CMK (cell line): ENCODE data around the gene ABHD12.
A peak's percentile ranks its signal among the peaks of the same experiment; 100 is the strongest.

Experiments used
- DNase-seq: peaks from one replicate; pipeline ENCODE4 v3.0.0-alpha.2; 2010; ENCODE audit warnings: low read depth

The ABHD12 gene

GRCh38 chr20:25380945-25381614 lies 9.6 kb downstream of the ABHD12 start:
- DNase-seq: no peak

DNA sequence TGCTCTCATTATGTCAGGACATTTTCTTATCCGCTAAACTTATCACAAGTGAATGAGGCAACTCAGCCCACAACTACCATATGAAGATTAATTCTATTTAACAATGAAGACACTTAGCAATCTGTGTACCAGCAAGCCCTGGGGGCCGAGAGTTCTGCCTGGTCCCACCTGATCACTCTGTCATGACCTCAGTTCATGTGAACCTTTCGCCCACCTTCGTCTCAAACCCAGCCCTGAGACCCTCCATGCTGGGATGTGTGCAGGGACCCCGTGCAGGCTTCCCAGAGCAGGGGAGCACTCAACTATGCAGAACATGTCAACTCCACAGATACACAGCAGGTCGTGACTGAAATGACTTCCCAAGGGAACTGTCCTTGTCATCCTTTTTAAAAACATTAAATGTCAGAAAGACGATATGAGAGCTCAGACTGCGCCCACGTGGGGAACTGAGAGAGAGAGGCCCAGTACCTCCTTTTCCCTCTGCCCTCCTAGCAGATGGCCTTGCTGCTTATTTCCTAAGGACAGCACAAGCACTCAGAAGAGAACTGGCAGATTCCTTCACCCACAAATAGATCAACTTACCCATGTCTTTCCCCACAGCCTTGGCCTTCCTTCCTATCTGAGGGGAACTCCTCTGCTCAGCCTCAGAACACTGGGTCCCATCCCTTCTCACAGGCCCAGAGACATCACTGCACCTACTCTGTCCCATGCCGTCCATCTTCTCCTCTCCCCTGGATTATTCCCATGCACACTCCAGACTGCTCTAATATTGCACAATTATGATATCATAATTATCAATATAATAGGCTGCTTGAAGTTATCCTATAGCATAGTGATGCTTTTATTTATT lies 11.5 kb downstream of the ABHD12 start:
- no peak for DNase-seq

GRCh38 chr20:25378189-25378883 lies 12.3 kb downstream of the ABHD12 start:
- no peak for DNase-seq

GRCh38 chr20:25376886-25377285 lies 13.7 kb downstream of the ABHD12 start:
- no peak for DNase-seq

GRCh38 chr20:25376236-25376635 lies 14.4 kb downstream of the ABHD12 start:
- no peak for DNase-seq

DNA sequence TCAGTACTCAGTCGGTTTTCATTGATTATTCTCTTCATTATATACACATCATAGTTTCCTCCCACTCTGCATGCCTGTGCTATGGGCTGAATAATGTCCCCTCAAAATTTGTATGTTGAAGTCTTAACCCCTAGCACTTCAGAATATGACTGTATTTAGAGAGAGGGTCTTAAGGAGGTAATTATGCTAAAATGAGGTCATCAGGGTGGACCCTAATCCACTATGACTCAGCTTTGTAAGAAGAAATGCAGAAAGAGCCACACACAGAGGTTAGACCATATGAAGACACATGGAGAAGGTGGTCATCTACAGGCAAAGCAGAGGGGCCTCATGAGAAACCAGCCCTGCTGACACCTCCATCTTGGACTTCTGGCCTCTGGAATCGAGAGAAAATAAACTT lies 15.8 kb downstream of the ABHD12 start:
- DNase-seq: no peak

GRCh38 chr20:25372584-25373336 lies 17.9 kb downstream of the ABHD12 start:
- DNase-seq: no peak

GRCh38 chr20:25369971-25370370 lies 20.7 kb downstream of the ABHD12 start:
- no peak for DNase-seq

GRCh38 chr20:25369529-25369928 lies 21.1 kb downstream of the ABHD12 start:
- DNase-seq: no peak

DNA sequence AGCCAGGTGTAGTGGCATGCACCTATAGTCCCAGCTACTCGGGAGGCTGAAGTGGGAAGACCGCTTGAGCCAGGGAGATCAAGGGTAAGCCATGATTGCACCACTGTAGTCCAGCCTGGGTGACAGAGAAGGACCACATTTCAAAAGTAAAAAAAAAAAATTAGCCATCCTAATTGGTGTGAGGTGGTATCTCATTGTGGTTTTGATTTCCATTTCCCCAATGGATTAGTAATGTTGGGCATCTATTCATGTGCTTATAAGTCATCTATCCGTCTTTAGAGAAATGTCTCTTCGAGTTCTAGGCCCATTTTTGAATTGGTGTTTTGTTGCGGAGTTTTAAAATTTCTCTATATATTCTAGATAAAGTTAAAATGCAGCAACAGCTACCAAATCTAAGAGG lies 21.7 kb downstream of the ABHD12 start:
- DNase-seq: no peak

DNA sequence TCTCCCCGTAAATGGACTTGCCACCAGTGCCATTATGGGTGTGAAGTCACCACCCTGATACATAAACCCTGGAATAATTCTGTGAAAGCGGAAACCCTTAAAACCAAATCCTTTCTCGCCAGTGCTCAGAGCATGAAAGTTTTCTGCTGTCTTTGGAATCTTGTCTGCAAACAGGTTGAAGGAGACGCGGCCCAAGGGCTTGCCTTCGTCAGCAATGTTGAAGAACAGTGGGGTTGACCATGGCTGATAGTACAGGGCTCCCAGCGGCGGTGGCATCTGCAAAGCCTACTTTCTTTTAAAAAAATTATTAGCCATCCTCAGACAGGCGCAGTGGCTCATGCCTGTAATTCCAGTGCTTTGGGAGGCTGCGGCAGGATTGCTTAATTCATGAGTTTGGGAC lies 22.1 kb downstream of the ABHD12 start:
- no peak for DNase-seq

GRCh38 chr20:25364879-25365699 lies 25.5 kb downstream of the ABHD12 start:
- DNase-seq: no peak

DNA sequence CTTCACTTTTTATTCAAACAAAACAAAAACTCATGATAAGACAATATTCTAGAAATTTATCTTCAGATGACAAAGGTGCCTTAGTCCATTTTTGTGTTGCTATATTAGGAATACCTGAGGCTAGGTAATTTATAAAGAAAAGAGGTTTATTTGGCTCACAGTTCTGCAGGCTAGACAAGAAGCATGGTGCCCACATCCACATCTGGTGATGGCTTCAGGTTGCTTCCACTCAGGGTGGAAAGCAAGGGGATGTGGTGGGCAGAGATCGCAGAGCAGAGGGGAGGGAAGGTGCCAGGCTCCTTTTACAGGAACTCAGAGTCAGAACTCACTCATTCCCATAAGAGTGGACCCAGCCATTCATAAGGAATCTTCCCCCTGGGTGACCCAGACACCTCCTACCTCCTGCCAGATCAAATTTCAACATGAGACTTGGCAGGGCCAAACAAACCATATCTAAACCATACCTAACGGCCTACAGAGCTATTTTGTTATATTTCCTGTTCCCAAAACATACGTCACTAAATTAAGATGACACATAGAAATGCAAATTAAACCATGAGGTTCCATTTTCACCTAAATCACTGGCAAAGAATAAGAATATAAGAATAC lies 26.4 kb downstream of the ABHD12 start:
- no peak for DNase-seq

DNA sequence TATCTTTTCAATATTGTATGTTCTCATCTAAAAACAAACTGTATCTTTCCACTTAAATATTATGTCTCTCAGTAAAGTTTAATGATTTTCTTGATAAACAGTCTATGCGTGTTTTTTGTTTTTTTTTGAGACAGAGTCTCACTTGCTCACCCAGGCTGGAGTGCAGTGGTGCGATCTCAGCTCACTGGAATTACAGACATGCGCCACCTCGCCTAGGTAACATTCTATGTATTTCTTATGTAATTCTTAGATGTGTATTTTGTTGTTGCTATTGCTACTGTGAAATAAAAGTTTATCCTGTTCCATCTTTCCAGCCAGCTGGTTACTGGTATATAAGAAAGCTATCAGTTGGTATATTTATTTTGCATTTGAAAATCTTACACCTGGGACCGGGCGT lies 29.4 kb downstream of the ABHD12 start:
- DNase-seq: no peak

DNA sequence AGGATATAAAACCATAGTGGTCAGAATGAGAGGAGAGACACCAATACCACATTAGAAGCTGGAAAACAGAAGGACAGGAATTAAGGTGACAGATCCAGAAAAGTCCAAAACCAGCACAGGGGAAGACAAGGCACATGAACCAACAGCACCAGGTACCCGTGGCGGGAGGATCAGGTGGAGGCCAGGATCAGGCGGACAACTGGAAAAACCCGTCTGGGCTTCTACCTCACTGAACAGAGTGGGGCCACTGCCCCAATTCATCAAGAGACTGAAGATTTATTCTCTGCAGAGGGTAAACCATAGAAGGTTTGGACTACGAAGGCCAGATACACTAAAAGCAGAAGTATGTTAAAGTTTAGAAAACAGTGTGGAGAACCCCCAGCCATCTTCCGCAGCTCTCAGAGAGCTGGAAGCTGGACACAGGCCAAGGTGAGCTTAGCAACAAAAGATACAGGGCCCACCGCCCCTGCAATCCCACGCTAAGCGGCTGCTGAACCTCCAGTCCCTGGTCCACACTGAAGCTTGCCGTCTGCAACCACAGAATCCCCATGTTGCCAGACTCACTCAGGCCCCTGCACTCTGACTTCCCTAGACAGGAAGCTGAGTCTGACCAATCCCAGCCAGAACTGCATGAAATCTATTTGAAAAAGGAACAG lies 29.9 kb downstream of the ABHD12 start:
- DNase-seq: peak; percentile 31

GRCh38 chr20:25356271-25356933 lies 34.2 kb downstream of the ABHD12 start:
- no peak for DNase-seq

DNA sequence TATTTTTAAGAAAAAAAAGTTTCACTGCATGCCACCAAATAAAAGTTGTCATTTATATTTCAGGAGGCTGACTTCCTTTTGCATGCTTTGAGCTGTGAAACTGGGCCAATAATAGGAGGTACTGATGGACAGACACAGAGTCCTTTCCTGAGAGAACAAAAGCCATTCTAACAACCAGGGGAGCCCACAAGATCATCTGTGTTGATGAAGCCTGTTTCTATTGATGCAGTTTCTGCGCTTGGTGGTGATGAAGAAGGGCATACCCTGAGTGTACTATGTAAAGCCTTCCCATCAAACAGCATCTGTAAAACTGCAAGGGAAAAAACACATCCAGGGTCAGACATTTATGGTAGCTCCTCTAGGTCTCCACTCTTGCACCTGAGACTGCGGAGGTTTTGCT lies 34.8 kb downstream of the ABHD12 start:
- no peak for DNase-seq

DNA sequence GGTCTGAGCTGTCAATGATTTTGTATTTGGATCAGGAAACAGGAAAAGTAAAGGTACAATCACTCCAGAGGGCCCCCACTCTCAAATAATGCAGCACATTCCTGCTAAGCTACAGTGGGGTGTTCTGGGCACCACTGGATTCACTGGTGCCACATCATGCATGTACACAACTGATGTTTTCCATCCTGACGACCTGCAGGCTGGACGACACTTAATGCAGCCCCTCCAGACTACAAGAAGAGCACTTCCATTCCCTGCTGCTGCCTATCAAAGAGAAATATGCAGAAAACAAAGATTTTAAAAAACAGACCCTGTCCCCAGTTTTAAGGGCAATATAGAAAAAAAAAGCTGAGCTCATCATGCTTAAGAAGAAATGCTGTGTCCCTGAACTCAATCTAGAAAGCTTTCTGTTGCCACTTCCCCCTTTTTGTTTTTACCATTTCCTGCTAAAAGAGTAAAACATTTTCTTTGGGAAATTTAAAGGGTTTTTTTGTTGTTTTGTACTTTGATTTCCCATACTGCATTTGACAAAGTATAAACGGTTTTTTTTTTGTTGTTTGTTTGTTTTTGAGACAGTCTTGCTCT lies 35.5 kb downstream of the ABHD12 start:
- DNase-seq: no peak
